Measurements from ENCODE around the gene ABCA10.
"Not testable (repeated sequence)": the region's sequence is repeated elsewhere in the genome, so short reads cannot be mapped to it uniquely, and the experiment has no call there.

The ABCA10 gene

DNA sequence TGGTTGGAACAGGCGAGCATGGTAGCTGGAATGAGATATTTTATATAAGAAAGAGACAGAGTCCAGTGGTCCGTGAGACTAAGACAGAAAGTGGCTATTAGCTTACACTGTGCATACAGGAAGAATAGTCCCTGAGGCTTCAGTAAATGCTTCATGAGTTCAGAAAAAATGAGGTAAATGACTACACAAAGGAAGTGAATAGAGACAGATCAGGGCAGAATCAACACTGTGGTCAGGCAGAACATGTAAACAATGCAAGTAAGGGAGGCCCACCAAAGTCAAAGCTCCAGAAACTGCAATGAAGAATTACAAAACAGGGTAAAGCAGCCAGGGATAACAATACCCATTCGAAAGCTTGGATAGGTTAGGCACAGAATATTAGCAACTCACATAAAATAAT is 4.8 kb downstream of the ABCA10 start:
- Histone ChIP-seq H3K9ac (ENCODE audit: low read length in 2 of 2) (no peak overlapping the region), H3K4me1 (ENCODE audit: control insufficient read depth, insufficient read depth, low read length) (no peaks in the 10 kb centered on the region), H3K27me3 (ENCODE audit: control insufficient read depth in 1 of 2, insufficient read depth in 2 of 2, low read length in 2 of 2) (no peaks in the 10 kb centered on the region), H3K9me3 (ENCODE audit: control insufficient read depth in 2 of 2, low read length in 2 of 2) (no peaks in the 10 kb centered on the region), H3K27ac (ENCODE audit: low read length) (no peak overlapping the region), H3K36me3 (ENCODE audit: control insufficient read depth in 2 of 2, insufficient read depth in 2 of 2, low read length in 2 of 2) (peaks cover 0 to 3% of the 10 kb centered on the region in 2 donors), H3K4me3 (ENCODE audit: low read length in 2 of 2) (peak overlapping the region in 1 of 2 donors; percentile 9)

DNA sequence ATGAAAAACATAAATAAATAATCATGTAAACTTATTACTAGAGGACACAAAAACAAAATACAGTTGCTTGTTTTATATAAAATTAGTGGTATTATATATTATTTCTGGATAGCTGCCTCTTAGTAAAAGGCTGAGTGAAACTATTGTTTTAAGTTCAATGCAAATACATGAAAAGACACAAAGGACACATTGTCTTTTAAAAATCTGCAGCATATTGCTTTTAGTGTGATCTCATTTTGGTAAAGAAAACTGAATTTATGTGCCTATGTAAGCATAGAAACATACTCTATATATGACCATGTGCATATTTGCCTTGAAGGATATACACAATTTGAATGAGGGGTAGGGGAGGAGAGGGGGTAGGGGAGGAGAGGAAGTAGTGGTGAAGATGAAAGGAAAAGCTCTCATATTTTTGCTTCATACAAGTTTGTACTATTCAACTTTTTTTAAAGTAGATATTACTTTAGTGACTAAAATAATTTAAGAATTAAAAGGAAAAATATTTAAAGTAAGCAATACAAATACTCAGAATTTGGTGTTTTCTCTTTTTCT is 5.8 kb downstream of the ABCA10 start:
- Histone ChIP-seq H3K27ac (ENCODE audit: low read length) (no peak overlapping the region), H3K27me3 (ENCODE audit: control insufficient read depth in 1 of 2, insufficient read depth in 2 of 2, low read length in 2 of 2) (no peaks in the 10 kb centered on the region), H3K36me3 (ENCODE audit: control insufficient read depth in 2 of 2, insufficient read depth in 2 of 2, low read length in 2 of 2) (peaks cover 0 to 3% of the 10 kb centered on the region in 2 donors), H3K9me3 (ENCODE audit: control insufficient read depth in 2 of 2, low read length in 2 of 2) (no peaks in the 10 kb centered on the region), H3K4me3 (ENCODE audit: low read length in 2 of 2) (no peak overlapping the region), H3K4me1 (ENCODE audit: control insufficient read depth, insufficient read depth, low read length) (no peaks in the 10 kb centered on the region), H3K9ac (ENCODE audit: low read length in 2 of 2) (no peak overlapping the region)

DNA sequence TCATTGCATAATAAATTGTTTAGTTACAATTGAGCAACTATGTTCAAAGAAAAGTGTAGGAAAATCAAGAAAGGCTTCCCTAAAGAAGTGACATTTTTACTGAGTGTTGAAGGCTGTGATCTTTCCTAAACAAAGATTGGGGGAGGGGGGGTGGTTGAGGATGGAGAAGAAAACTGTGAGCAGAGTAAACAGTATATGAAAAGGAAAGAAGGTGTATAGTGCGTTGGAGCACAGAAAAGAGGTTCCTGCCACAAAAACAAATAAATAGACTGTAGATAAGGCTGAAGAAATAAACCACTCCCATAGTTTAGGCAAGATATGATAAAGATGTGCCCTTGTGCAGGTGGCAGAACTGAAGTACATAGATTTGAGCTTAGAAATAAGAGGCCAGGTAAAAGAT is 8.5 kb downstream of the ABCA10 start:
- H3K36me3 ChIP-seq (ENCODE audit: control insufficient read depth in 2 of 2, insufficient read depth in 2 of 2, low read length in 2 of 2), result peaks cover 0 to 3% of the 10 kb centered on the region in 2 donors
- H3K27ac ChIP-seq (ENCODE audit: low read length), result no peak overlapping the region
- no peak overlapping the region for H3K9ac ChIP-seq (ENCODE audit: low read length in 2 of 2)
- no peaks in the 10 kb centered on the region for H3K4me1 ChIP-seq (ENCODE audit: control insufficient read depth, insufficient read depth, low read length)
- H3K9me3 ChIP-seq (ENCODE audit: control insufficient read depth in 2 of 2, low read length in 2 of 2), result no peaks in the 10 kb centered on the region
- H3K4me3 ChIP-seq (ENCODE audit: low read length in 2 of 2), result no peak overlapping the region
- no peaks in the 10 kb centered on the region for H3K27me3 ChIP-seq (ENCODE audit: control insufficient read depth in 1 of 2, insufficient read depth in 2 of 2, low read length in 2 of 2)

DNA sequence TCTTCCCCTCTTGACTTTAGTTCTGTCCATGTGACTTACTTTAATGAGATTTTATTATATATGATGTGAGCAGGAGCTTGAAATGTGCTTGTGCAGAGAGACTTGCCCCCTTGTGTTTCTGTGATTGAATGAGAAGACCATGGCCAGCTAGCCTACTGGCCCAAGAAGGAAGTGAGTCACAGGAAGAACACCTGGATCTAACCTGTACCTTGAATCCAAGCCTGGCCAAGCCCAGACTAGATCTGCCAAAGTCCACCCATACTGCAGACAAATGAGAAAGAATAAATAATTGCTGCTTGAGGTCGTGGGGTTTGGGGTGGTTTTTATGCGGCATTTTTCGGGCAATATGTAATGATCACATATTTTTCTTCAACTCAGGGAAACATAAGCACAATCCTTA is 9.6 kb downstream of the ABCA10 start:
- H3K9ac ChIP-seq (ENCODE audit: low read length in 2 of 2), result no peak overlapping the region
- peaks cover 0 to 3% of the 10 kb centered on the region in 2 donors for H3K36me3 ChIP-seq (ENCODE audit: control insufficient read depth in 2 of 2, insufficient read depth in 2 of 2, low read length in 2 of 2)
- no peak overlapping the region for H3K4me3 ChIP-seq (ENCODE audit: low read length in 2 of 2)
- H3K27me3 ChIP-seq (ENCODE audit: control insufficient read depth in 1 of 2, insufficient read depth in 2 of 2, low read length in 2 of 2), result no peaks in the 10 kb centered on the region
- no peaks in the 10 kb centered on the region for H3K4me1 ChIP-seq (ENCODE audit: control insufficient read depth, insufficient read depth, low read length)
- no peak overlapping the region for H3K27ac ChIP-seq (ENCODE audit: low read length)
- H3K9me3 ChIP-seq (ENCODE audit: control insufficient read depth in 2 of 2, low read length in 2 of 2), result no peaks in the 10 kb centered on the region

DNA sequence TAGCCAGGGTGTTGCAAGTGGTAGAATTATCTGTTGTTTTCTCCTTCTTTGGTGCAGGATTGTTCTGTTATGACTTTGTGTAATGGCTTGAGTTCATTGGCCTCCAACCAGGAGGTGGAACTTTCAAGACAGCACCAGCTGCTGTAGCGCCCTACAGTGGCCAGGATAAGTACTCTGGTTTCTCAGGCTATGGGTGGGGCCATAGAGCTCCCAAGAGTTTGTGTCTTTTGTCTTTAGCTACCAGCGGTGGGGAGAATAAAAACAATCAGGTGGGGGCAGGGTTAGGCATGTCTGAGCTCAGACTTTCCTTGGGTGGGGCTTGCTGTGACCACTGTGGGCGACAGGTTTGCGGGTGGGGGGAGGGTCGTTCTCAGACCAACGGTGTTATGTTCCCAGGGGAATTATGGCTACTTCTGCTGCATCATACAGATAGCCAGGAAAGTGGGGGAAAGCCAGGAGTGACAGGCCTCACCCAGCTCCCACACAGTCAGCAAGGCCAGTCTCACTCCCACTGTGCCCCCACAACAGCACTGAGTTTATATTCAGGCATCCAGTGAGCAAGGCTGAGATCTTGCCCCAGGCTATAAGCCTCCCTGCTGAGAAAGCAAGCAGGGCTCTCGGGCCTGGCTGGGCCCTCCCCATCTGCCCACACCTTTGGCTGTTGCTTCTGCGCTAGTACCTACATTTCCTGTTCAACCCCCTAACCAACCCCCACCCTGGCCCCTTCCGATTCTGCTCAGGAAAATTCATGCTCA is 15.4 kb downstream of the ABCA10 start:
- Histone ChIP-seq H3K4me1 (ENCODE audit: control insufficient read depth, insufficient read depth, low read length) (no peaks in the 10 kb centered on the region), H3K27ac (ENCODE audit: low read length) (no peak overlapping the region), H3K9ac (ENCODE audit: low read length in 2 of 2) (no peak overlapping the region), H3K36me3 (ENCODE audit: control insufficient read depth in 2 of 2, insufficient read depth in 2 of 2, low read length in 2 of 2) (no peaks in the 10 kb centered on the region), H3K27me3 (ENCODE audit: control insufficient read depth in 1 of 2, insufficient read depth in 2 of 2, low read length in 2 of 2) (no peaks in the 10 kb centered on the region), H3K4me3 (ENCODE audit: low read length in 2 of 2) (no peak overlapping the region), H3K9me3 (ENCODE audit: control insufficient read depth in 2 of 2, low read length in 2 of 2) (no peaks in the 10 kb centered on the region)

DNA sequence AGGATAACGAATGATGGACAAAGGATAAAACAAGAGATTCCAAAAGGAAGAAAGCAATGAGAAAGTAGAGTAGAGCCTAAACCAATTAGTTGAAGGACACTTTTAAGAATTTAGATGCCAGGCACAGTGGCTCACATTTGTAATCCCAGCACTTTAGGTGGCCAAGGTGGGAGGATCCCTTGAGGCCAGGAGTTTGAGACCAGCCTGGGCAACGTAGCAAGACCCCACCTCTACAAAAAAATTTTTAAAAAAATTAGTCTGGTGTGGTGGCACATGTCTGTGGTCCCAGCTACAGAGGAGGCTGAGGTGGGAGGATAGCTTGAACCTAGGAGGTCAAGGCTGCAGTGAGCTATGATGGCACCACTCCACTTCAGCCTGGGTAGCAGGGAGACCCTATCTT is 20.0 kb downstream of the ABCA10 start:
- Histone ChIP-seq H3K4me1 (ENCODE audit: control insufficient read depth, insufficient read depth, low read length) (no peaks in the 10 kb centered on the region), H3K36me3 (ENCODE audit: control insufficient read depth in 2 of 2, insufficient read depth in 2 of 2, low read length in 2 of 2) (no peaks in the 10 kb centered on the region), H3K9me3 (ENCODE audit: control insufficient read depth in 2 of 2, low read length in 2 of 2) (no peaks in the 10 kb centered on the region), H3K4me3 (ENCODE audit: low read length in 2 of 2) (no peak overlapping the region), H3K27me3 (ENCODE audit: control insufficient read depth in 1 of 2, insufficient read depth in 2 of 2, low read length in 2 of 2) (no peaks in the 10 kb centered on the region), H3K27ac (ENCODE audit: low read length) (no peak overlapping the region), H3K9ac (ENCODE audit: low read length in 2 of 2) (no peak overlapping the region)

DNA sequence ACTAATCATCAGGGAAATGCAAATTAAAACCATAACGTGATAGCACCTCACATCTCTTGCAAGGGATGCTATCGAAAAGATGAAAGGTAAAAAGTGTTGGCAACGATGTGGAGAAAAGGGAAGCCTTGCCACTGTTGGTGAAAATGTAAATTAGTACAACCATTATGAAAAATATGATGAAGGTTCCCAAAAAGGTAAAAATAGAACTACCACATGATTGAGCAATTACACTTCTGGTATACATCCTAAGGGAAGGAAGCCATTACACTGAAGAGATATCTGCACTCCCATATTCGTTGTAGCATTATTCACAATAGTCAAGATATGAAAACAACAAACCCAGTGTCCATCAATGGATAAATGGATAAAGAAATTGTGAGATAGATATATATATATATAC is 21.5 kb downstream of the ABCA10 start:
- Histone ChIP-seq H3K9ac (ENCODE audit: low read length in 2 of 2) (no peak overlapping the region), H3K4me3 (ENCODE audit: low read length in 2 of 2) (no peak overlapping the region), H3K27ac (ENCODE audit: low read length) (no peak overlapping the region), H3K27me3 (ENCODE audit: control insufficient read depth in 1 of 2, insufficient read depth in 2 of 2, low read length in 2 of 2) (no peaks in the 10 kb centered on the region), H3K9me3 (ENCODE audit: control insufficient read depth in 2 of 2, low read length in 2 of 2) (no peaks in the 10 kb centered on the region), H3K4me1 (ENCODE audit: control insufficient read depth, insufficient read depth, low read length) (no peaks in the 10 kb centered on the region), H3K36me3 (ENCODE audit: control insufficient read depth in 2 of 2, insufficient read depth in 2 of 2, low read length in 2 of 2) (no peaks in the 10 kb centered on the region)

DNA sequence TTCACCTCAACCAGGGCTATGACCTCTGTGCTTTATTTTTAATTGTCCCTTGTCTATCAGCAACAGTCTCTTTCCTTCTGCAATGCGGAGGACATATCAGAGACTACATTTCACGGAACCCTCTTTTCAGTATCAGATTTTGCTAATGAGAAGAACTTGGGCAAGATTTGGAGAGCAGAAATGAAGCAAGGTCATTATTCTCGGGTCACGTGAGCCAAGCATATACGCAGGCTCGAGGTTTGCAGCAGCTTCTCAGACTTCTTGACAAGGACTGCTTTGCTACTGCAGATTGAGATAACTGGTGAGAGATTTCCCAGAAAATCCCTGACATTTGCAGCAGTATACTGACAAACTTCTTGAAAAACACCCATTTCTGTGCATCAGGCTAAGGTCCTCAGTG is 30.4 kb downstream of the ABCA10 start:
- H3K27ac ChIP-seq (ENCODE audit: low read length), result no peak overlapping the region
- no peaks in the 10 kb centered on the region for H3K27me3 ChIP-seq (ENCODE audit: control insufficient read depth in 1 of 2, insufficient read depth in 2 of 2, low read length in 2 of 2)
- H3K9me3 ChIP-seq (ENCODE audit: control insufficient read depth in 2 of 2, low read length in 2 of 2), result peaks cover 0 to 2% of the 10 kb centered on the region in 2 donors
- H3K4me3 ChIP-seq (ENCODE audit: low read length in 2 of 2), result no peak overlapping the region
- no peaks in the 10 kb centered on the region for H3K4me1 ChIP-seq (ENCODE audit: control insufficient read depth, insufficient read depth, low read length)
- no peak overlapping the region for H3K9ac ChIP-seq (ENCODE audit: low read length in 2 of 2)
- no peaks in the 10 kb centered on the region for H3K36me3 ChIP-seq (ENCODE audit: control insufficient read depth in 2 of 2, insufficient read depth in 2 of 2, low read length in 2 of 2)

DNA sequence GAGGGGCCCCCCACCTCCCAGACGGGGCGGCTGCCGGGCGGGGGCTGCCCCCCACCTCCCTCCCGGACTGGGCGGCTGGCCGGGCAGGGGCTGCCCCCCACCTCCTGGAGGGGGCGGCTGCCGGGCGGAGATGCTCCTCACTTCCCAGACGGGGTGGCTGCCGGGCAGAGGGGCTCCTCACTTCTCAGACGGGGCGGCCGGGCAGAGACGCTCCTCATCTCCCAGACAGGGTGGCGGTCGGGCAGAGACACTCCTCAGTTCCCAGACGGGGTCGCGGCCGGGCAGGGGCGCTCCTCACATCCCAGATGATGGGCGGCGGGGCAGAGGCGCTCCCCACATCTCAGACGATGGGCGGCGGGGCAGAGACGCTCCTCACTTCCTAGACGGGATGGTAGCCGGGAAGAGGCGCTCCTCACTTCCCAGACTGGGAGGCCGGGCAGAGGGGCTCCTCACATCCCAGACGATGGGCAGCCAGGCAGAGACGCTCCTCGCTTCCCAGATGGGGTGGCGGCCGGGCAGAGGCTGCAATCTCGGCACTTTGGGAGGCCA is 32.4 kb downstream of the ABCA10 start:
- not testable (repeated sequence) for H3K4me3 ChIP-seq (ENCODE audit: low read length in 2 of 2); H3K27ac ChIP-seq (ENCODE audit: low read length); H3K36me3 ChIP-seq (ENCODE audit: control insufficient read depth in 2 of 2, insufficient read depth in 2 of 2, low read length in 2 of 2); H3K9ac ChIP-seq (ENCODE audit: low read length in 2 of 2); H3K9me3 ChIP-seq (ENCODE audit: control insufficient read depth in 2 of 2, low read length in 2 of 2); H3K4me1 ChIP-seq (ENCODE audit: control insufficient read depth, insufficient read depth, low read length); H3K27me3 ChIP-seq (ENCODE audit: control insufficient read depth in 1 of 2, insufficient read depth in 2 of 2, low read length in 2 of 2)

DNA sequence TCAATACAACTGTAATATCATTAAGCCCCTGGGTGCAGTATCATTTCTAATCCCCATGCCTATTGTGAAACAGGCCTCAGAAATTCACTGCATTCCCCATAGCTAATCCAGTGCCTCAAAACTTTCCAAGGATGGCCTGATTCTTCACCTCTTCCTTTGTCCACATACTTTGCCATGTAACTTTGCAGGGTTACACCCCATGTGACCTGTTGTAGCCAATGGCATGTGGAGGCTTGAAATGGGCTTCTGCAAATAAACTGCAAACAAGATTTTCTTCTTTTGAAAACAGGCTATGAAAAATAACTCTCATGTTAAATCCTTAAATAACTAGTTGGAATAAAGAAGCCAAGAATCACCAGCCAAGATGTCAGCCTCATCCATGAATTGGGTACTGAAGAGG is 35.9 kb downstream of the ABCA10 start:
- no peak overlapping the region for H3K27ac ChIP-seq (ENCODE audit: low read length)
- H3K27me3 ChIP-seq (ENCODE audit: control insufficient read depth in 1 of 2, insufficient read depth in 2 of 2, low read length in 2 of 2), result no peaks in the 10 kb centered on the region
- no peak overlapping the region for H3K4me3 ChIP-seq (ENCODE audit: low read length in 2 of 2)
- H3K36me3 ChIP-seq (ENCODE audit: control insufficient read depth in 2 of 2, insufficient read depth in 2 of 2, low read length in 2 of 2), result no peaks in the 10 kb centered on the region
- H3K4me1 ChIP-seq (ENCODE audit: control insufficient read depth, insufficient read depth, low read length), result no peaks in the 10 kb centered on the region
- no peaks in the 10 kb centered on the region for H3K9me3 ChIP-seq (ENCODE audit: control insufficient read depth in 2 of 2, low read length in 2 of 2)
- no peak overlapping the region for H3K9ac ChIP-seq (ENCODE audit: low read length in 2 of 2)

DNA sequence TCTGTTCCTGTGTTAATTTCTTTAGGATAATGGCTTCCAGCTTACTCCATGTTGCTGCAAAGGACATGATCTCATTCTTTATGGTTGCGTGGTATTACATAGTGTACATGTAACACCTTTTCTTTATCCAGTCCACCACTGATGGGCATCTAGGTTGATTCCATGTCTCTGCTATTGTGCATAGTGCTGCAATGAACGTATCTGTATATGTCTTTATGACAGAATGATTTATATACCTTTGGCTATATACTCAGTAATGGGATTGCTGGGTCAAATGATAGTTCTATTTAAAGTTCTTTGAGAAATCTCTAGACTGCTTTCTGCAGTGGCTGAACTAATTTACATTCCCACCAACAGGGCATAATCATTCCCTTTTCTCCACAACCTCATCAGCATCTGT is 39.8 kb downstream of the ABCA10 start:
- H3K27me3 ChIP-seq (ENCODE audit: control insufficient read depth in 1 of 2, insufficient read depth in 2 of 2, low read length in 2 of 2), result no peaks in the 10 kb centered on the region
- H3K27ac ChIP-seq (ENCODE audit: low read length), result no peak overlapping the region
- H3K36me3 ChIP-seq (ENCODE audit: control insufficient read depth in 2 of 2, insufficient read depth in 2 of 2, low read length in 2 of 2), result no peaks in the 10 kb centered on the region
- H3K9me3 ChIP-seq (ENCODE audit: control insufficient read depth in 2 of 2, low read length in 2 of 2), result no peaks in the 10 kb centered on the region
- H3K9ac ChIP-seq (ENCODE audit: low read length in 2 of 2), result no peak overlapping the region
- H3K4me3 ChIP-seq (ENCODE audit: low read length in 2 of 2), result no peak overlapping the region
- no peaks in the 10 kb centered on the region for H3K4me1 ChIP-seq (ENCODE audit: control insufficient read depth, insufficient read depth, low read length)

Data from stomach smooth muscle (tissue), 2 donors.